ENCODE results near the gene FOXP3. TPM values are rescaled to one million over a fixed set of nuclear protein-coding genes. Genes with fewer than 3 reads are reported as not detected.

FOXP3 gene
- total and polyA plus RNA-seq, 8 donors: 0.04 to 0.16 (median 0.12) TPM; not detected in 5

GRCh38 chrX:49206543-49206942 is 58.0 kb downstream of the FOXP3 start:
- no peaks in the 10 kb centered on the region for H3K9me3 ChIP-seq
- no peak overlapping the region for H3K27ac ChIP-seq
- FAIRE-seq (no peak), DNase-seq (no peak), ATAC-seq (no peak)
- H3K4me1 ChIP-seq: peaks cover 0 to under 1% (median 0%) of the 10 kb centered on the region in 3 donors
- no peaks in the 10 kb centered on the region for H3K27me3 ChIP-seq
- intact Hi-C loops (cut with DNase I): no loop called here
- TF ChIP-seq, protein P1, sequence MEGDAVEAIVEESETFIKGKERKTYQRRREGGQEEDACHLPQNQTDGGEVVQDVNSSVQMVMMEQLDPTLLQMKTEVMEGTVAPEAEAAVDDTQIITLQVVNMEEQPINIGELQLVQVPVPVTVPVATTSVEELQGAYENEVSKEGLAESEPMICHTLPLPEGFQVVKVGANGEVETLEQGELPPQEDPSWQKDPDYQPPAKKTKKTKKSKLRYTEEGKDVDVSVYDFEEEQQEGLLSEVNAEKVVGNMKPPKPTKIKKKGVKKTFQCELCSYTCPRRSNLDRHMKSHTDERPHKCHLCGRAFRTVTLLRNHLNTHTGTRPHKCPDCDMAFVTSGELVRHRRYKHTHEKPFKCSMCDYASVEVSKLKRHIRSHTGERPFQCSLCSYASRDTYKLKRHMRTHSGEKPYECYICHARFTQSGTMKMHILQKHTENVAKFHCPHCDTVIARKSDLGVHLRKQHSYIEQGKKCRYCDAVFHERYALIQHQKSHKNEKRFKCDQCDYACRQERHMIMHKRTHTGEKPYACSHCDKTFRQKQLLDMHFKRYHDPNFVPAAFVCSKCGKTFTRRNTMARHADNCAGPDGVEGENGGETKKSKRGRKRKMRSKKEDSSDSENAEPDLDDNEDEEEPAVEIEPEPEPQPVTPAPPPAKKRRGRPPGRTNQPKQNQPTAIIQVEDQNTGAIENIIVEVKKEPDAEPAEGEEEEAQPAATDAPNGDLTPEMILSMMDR (IDR thresholded peaks at IDR 0.05): no peak
- no peaks in the 10 kb centered on the region for H3K36me3 ChIP-seq
- H3K4me3 ChIP-seq: no peak overlapping the region
- WGBS, 2 donors: 81 to 87% methylated on average over 8 of the region's 8 CpGs

DNA sequence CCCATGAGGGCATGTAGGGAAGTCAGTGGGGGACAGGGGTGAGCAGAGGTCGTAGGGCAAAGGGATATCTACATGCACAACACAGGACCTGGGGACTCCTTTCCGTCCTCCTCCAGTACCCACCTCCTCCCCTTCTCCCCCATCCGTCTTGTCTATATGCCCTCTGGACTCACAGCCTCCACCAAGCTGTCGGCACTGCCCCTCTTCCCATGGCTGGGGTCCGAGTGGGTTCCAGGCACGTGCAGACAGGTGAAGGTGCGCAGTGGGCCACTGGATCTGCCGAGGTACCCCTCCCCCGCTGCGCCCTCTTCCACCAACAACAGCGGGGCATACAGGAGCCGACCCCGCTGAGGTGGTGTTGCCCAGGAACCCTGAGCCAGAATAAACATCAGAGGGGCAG is 59.1 kb downstream of the FOXP3 start:
- no peaks in the 10 kb centered on the region for H3K27me3 ChIP-seq
- intact Hi-C loops (cut with DNase I): no loop called here
- FAIRE-seq (no peak), DNase-seq (no peak), ATAC-seq (no peak)
- peaks cover 0 to 5% (median 4%) of the 10 kb centered on the region in 3 donors for H3K4me1 ChIP-seq
- H3K27ac ChIP-seq: no peak overlapping the region
- H3K36me3 ChIP-seq: no peaks in the 10 kb centered on the region
- no peak overlapping the region for H3K4me3 ChIP-seq
- H3K9me3 ChIP-seq: no peaks in the 10 kb centered on the region
- 75 to 82% methylated on average over 13 of the region's 13 CpGs for WGBS, 2 donors
- TF ChIP-seq, protein P1 (IDR thresholded peaks at IDR 0.05): no peak

DNA sequence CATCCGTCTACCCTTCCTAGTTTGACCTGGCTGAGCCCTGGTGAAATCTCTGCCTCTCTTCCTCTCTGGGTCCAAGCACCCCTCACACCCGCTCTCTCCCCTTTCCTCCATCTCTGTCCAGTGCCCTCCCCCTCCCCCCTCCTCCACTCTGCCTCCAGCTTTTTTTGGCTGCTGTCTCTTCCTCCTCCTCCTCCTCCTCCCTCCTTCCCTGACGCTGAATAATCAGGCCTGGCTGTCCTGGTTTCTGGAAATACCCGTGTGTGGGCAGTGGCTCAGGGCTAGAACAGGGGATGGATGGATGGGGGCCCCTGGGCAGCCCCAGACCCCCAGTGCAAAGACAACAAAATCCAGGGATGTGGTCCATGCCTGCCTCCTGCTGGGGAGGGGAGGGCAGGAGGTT is 59.8 kb downstream of the FOXP3 start:
- peaks cover 0 to 5% (median 4%) of the 10 kb centered on the region in 3 donors for H3K4me1 ChIP-seq
- TF ChIP-seq, protein P1 (IDR thresholded peaks at IDR 0.05): no peak
- DNase-seq (no peak), FAIRE-seq (no peak), ATAC-seq (no peak)
- no peak overlapping the region for H3K4me3 ChIP-seq
- H3K9me3 ChIP-seq: no peaks in the 10 kb centered on the region
- H3K27ac ChIP-seq: no peak overlapping the region
- 59 to 73% methylated on average over 4 of the region's 4 CpGs for WGBS, 2 donors
- no peaks in the 10 kb centered on the region for H3K36me3 ChIP-seq
- intact Hi-C loops (cut with DNase I): no loop called here
- no peaks in the 10 kb centered on the region for H3K27me3 ChIP-seq

GRCh38 chrX:49204017-49204416 is 60.5 kb downstream of the FOXP3 start:
- FAIRE-seq (no peak), DNase-seq (no peak), ATAC-seq (no peak)
- Histone ChIP-seq H3K9me3 (no peaks in the 10 kb centered on the region), H3K27me3 (no peaks in the 10 kb centered on the region), H3K36me3 (no peaks in the 10 kb centered on the region), H3K4me3 (no peak overlapping the region), H3K4me1 (peaks cover 0 to 5% (median 4%) of the 10 kb centered on the region in 3 donors), H3K27ac (no peak overlapping the region)
- TF ChIP-seq, protein P1 (IDR thresholded peaks at IDR 0.05): no peak
- 63 to 77% methylated on average over 6 of the region's 6 CpGs for WGBS, 2 donors
- intact Hi-C loops (cut with DNase I): no loop called here

DNA sequence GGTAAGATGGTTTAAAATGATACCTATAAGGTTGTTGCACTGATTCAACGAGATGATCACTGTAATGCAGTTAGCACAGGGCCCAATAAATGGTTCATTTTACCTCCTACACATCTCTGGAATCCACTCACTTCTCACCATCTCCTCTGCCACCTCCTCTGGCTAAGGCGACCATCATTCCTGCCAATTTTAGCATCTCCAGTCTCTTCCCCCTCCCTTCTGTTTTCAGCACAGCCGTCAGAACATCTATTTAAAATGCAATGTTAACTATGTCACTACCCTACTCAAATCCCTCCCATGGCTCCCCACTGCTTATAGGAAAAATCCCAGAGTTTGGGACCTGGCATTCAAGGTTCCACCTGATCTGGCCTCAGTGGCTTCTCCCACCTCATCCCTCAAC is 61.0 kb downstream of the FOXP3 start:
- H3K4me3 ChIP-seq: no peak overlapping the region
- intact Hi-C loops (cut with DNase I): no loop called here
- no peak for FAIRE-seq
- no peaks in the 10 kb centered on the region for H3K9me3 ChIP-seq
- TF ChIP-seq, protein P1 (IDR thresholded peaks at IDR 0.05): no peak
- no peak overlapping the region for H3K27ac ChIP-seq
- peaks cover 0 to 5% (median 4%) of the 10 kb centered on the region in 3 donors for H3K4me1 ChIP-seq
- no peak for ATAC-seq
- DNase-seq: no peak
- H3K36me3 ChIP-seq: no peaks in the 10 kb centered on the region
- 64 to 71% methylated on average over 3 of the region's 3 CpGs for WGBS, 2 donors
- H3K27me3 ChIP-seq: no peaks in the 10 kb centered on the region

All from pancreas (tissue), 10 donors.